Right kidney (tissue), 1 donor: ENCODE results near the gene ADGRA1.
"Not testable (repeated sequence)": the region's sequence is repeated elsewhere in the genome, so short reads cannot be mapped to it uniquely, and the experiment has no call there.

ENCODE experiments used
- DNase-seq: peaks from one replicate; pipeline ENCODE4 v3.0.0-alpha.2; 2016

ADGRA1 gene

GRCh38 chr10:133096616-133097269, 9.0 kb downstream of the ADGRA1 start:
- peak; percentile 37 for DNase-seq

- DNase-seq, result no peak
These were observed 9.7 kb downstream of the ADGRA1 start for GRCh38 chr10:133097418-133097817.

- DNase-seq, result no peak
These were observed 10.2 kb downstream of the ADGRA1 start for GRCh38 chr10:133097961-133098360.

- DNase-seq, result no peak
These were observed 10.9 kb downstream of the ADGRA1 start for GRCh38 chr10:133098426-133099124.

- no peak for DNase-seq
These were observed 11.8 kb downstream of the ADGRA1 start for GRCh38 chr10:133099571-133099970.

GRCh38 chr10:133100186-133100585, 12.5 kb downstream of the ADGRA1 start:
- no peak for DNase-seq

- peak; percentile 37 for DNase-seq
These were observed 13.1 kb downstream of the ADGRA1 start for GRCh38 chr10:133100706-133101415.

GRCh38 chr10:133101416-133101810, 13.7 kb downstream of the ADGRA1 start:
- DNase-seq, result no peak

GRCh38 chr10:133102415-133103095, 14.8 kb downstream of the ADGRA1 start:
- DNase-seq, result no peak

GRCh38 chr10:133103311-133103910, 15.7 kb downstream of the ADGRA1 start:
- DNase-seq, result no peak

- no peak for DNase-seq
These were observed 16.6 kb downstream of the ADGRA1 start for GRCh38 chr10:133104068-133104962.

- no peak for DNase-seq
These were observed 17.4 kb downstream of the ADGRA1 start for GRCh38 chr10:133104963-133105640.

- DNase-seq, result no peak
These were observed 18.1 kb downstream of the ADGRA1 start for GRCh38 chr10:133105686-133106390.

GRCh38 chr10:133106516-133106915, 18.8 kb downstream of the ADGRA1 start:
- DNase-seq, result no peak

- DNase-seq, result no peak
These were observed 19.7 kb downstream of the ADGRA1 start for GRCh38 chr10:133107442-133107841.

- no peak for DNase-seq
These were observed 22.0 kb downstream of the ADGRA1 start for GRCh38 chr10:133109711-133110110.

GRCh38 chr10:133110133-133110532, 22.4 kb downstream of the ADGRA1 start:
- DNase-seq, result no peak

GRCh38 chr10:133110609-133111275, 23.0 kb downstream of the ADGRA1 start:
- no peak for DNase-seq

GRCh38 chr10:133111640-133112039, 23.9 kb downstream of the ADGRA1 start:
- not testable (repeated sequence) for DNase-seq
